Activated CD4-positive, alpha-beta T cell treated with anti-CD3 and anti-CD28 coated beads, Interleukin-2, amount 50 U/mL, for 24 hours (primary cell): ENCODE results near the gene GTF3C5.
"Not testable (repeated sequence)": the region's sequence is repeated elsewhere in the genome, so short reads cannot be mapped to it uniquely, and the experiment has no call there.

Source experiments
- DNase-seq, 2 donors: peaks; one replicate each; pipeline ENCODE4 v3.0.0-alpha.2; 2020; ENCODE audit warnings: low read depth in 1 of 2, low spot score in 1 of 2

GTF3C5 gene, protein sequence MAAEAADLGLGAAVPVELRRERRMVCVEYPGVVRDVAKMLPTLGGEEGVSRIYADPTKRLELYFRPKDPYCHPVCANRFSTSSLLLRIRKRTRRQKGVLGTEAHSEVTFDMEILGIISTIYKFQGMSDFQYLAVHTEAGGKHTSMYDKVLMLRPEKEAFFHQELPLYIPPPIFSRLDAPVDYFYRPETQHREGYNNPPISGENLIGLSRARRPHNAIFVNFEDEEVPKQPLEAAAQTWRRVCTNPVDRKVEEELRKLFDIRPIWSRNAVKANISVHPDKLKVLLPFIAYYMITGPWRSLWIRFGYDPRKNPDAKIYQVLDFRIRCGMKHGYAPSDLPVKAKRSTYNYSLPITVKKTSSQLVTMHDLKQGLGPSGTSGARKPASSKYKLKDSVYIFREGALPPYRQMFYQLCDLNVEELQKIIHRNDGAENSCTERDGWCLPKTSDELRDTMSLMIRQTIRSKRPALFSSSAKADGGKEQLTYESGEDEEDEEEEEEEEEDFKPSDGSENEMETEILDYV

GRCh38 chr9:133030317-133031129 is at the start of gene GTF3C5:
Gene GTF3C5, plus strand, starts transcription at chr9:133030997. Its CDS starts 15 bp downstream, at chr9:133031012.
- DNase-seq: peak; percentile 78 to 90

- DNase-seq: no peak
These were observed 48.3 kb upstream of the GTF3C5 start for GRCh38 chr9:132982458-132982857.

GRCh38 chr9:132983491-132984201 is 47.2 kb upstream of the GTF3C5 start:
- no peak for DNase-seq

GRCh38 chr9:132984202-132985070 is 46.4 kb upstream of the GTF3C5 start:
- no peak for DNase-seq

DNA sequence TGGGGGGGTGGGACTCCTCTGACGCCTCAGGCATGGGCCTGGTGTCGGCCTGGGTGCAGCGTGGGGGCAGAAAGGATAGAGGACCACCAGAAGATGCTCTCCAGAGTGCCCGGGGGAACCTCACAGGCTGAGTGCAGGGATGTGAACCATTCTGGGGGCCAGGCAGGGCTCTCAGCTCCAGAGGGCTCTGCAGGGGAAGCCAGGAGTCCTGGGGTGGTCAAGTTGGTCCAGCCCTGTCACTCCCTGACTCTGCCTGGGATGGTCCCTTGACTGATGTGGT is 45.8 kb upstream of the GTF3C5 start:
- no peak for DNase-seq

DNA sequence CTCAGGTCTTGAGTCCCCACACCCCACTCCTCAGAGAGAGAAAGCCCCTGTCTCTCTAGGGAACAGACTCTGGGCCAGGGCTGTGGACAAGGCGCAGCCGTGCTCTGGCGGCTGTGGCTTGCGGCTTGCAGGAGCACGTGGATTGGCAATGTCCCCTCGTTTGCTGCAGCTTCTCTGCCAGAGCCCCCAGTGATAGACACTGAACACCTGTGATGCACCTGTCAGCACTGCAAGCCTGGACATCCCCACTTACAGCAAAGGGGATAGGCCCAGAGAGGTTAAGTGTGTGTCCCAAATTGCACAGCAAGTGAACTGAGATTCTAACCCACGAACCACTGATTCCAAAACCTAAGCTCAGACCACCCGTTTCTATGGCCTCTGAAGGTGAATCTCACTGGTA is 45.3 kb upstream of the GTF3C5 start:
- DNase-seq: no peak

DNA sequence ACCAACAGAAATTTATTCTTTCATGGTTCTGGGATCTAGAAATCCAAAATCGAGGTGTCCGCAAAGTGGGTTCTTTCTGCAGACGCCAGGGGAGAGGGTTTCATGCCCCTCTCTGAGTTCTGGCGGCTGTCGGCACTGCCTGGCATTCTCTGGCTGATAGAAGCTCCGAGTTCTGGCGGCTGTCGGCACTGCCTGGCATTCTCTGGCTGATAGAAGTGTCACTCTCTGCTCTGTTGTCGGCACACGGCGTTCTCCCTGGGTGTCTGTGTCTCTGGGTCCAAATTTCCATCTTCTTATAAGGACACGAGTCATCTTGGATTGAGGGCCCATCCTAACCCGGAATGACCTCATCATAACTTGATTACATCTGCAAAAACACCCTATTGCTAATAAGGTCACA is 44.7 kb upstream of the GTF3C5 start:
- no peak for DNase-seq

DNA sequence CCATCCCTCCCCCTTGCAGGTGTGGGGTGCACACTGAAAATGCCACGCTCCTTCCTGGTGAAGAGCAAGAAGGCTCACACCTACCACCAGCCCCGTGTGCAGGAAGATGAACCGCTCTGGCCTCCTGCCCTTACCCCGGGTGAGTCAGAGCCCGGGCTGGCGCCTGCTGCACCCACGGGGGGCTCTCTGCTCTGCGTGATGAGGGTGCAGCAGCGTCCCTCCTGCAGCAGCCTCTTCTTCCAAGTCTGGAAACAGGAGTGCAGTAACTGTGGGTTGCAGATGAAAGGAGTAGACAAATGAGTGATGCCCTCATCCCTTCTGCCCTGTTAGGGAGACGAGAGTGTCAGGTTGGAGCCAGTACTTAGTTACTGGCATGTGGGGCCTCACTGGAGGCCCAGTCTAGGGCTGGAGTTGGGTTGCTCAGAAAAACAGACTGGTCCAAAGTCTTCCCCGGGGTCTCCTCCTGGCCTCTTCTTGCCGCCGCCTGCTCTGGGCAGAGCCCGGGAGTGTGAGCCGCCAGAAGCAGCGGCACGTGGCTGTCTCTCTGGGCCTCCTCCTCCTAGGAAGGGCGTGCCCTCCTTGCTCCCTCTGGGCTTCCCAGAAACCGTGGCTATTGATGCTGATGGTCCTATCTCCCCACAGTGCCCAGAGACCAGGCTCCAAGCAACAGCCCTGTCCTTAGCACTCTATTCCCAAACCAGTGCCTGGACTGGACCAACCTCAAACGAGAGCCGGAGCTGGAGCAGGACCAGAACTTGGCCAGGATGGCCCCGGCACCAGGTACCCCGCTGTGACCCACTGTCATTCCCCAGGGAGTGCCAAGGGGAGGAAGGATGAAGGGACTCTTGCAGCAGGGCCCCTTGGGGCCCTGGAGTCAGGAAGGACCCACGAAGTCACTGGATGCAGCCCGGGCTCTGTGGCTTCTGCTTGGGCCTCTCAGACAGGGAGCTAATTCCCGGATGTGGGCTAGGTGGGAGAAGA is 43.9 kb upstream of the GTF3C5 start:
- DNase-seq: no peak

DNA sequence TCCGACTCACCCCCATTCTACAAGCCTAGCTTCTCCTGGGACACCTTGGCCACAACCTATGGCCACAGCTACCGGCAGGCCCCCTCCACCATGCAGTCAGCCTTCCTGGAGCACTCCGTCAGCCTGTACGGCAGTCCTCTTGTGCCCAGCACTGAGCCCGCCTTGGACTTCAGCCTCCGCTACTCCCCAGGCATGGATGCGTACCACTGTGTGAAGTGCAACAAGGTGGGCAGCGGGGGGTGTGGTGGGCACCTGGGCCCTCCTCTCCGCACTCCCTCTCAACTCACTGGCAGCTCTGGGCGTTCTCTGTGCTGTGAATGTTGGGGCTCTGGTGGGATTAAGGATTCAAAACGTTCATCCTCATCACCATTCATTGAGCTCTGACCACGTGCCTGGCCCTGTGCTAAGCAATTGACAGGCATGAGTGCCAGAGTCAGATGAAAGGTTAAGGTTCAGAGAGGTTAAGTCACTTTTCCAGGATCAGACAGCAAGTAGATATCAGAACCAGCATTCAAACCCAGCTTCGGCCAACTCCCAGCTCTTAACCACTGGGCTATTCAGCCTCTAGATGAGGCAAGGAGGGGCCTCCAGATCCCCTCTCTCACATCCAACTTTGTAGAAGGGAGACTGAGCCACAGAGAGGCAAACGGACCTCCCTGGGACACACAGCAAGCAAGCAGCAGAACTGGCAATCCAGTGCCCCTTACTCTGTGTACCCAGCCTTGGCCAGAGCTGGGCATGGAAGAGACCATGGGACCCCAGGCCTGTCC is 42.4 kb upstream of the GTF3C5 start:
- DNase-seq: no peak

GRCh38 chr9:132989014-132989310 is 41.8 kb upstream of the GTF3C5 start:
- no peak for DNase-seq

GRCh38 chr9:132989414-132989996 is 41.3 kb upstream of the GTF3C5 start:
- DNase-seq: no peak

GRCh38 chr9:132989998-132990557 is 40.7 kb upstream of the GTF3C5 start:
- not testable (repeated sequence) for DNase-seq

GRCh38 chr9:132990781-132991180 is 40.0 kb upstream of the GTF3C5 start:
- no peak for DNase-seq

DNA sequence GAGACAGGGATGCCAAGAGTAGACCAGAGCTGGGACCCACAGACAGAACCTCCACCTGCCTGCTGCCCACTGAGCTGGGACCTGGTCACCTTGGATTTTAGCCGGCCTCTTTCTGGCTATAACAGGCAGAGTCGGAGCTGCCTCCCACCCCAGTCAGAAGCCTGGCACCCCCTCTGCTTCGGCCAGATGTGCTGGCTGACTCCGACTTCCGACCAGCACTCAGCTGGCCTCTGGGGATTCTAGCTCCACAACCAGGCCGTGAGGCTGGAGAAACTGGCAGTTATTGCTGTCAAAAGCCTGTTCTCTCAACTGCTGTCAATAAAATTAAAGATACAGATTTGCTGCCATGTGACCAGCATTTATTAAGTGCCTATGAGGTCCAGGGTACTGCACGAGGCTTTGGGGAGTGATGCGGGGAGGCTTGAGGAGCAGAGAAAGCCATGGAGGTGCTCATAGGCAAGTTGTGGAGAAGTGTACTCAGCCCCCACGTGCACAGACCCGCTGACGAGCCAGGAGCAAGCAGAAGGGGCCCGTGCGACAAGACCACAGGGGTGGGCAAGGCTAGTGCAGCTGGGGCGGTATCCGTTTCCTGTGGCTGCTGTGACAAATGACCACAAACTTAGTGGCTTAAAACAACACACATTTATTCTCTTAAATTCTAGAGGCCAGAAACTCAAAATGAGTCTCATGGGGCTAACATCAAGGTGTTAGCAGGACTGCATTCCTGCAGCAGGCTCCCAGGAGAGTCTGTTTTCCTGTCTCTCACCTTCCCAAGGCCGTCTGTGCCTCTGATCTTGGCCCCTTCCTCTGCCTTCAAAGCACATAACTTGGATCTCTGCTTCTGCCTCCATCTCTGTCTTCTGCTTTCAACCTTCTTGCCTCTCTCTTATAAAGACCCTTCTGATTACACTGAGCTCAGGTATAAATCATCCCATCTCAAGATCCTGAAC is 39.2 kb upstream of the GTF3C5 start:
- no peak for DNase-seq

GRCh38 chr9:132993511-132993939 is 37.3 kb upstream of the GTF3C5 start:
- no peak for DNase-seq

GRCh38 chr9:132994410-132995120 is 36.2 kb upstream of the GTF3C5 start:
- no peak for DNase-seq

- DNase-seq: no peak
These were observed 35.7 kb upstream of the GTF3C5 start for GRCh38 chr9:132995121-132995420.
